Measurements from ENCODE around the gene STAT5A.
A peak's percentile ranks its signal among the peaks of the same experiment; 100 is the strongest.

Gene STAT5A

DNA sequence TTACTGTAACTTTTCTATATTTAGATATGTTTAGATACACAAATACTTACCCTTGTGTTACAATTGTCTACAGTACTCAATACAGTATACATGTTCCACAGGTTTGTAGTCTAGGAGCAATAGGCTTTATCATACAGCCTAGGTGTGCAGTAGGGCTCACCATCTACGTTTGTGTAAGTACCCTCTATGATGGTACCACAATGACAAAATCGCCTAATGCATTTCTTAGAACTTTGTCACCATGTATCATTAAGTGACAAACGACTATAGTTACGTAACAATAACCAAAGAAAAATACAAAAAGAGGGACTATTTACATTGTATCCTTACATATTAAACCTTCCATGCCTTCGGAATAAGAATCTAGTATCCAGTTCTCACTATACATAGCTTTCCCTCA is 20.1 kb upstream of the STAT5A start:
- DNase-seq (ENCODE audit: low read depth, low spot score), result no peak

DNA sequence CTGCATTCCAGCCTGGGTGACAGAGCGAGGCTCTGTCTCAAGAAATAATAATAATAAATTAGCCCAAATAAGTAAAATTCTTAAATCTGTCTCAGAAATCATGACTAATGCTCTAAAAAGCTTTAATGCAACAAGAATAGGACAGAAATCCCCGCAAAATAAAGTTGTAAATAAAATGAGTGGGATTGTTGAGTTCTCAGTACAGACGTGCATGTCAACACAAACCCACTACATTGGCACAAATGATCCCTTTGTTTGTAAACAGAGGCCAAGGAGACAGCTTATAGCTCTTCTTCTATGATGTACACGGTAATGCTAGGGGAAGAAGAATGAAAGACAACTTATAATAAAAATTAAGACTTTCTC is 18.1 kb upstream of the STAT5A start:
- DNase-seq (ENCODE audit: low read depth, low spot score), result no peak

- DNase-seq (ENCODE audit: low read depth, low spot score), result no peak
These were observed 17.7 kb upstream of the STAT5A start for GRCh38 chr17:42270596-42270995.

- no peak for DNase-seq (ENCODE audit: low read depth, low spot score)
These were observed 17.1 kb upstream of the STAT5A start for GRCh38 chr17:42271006-42271778.

- no peak for DNase-seq (ENCODE audit: low read depth, low spot score)
These were observed 16.6 kb upstream of the STAT5A start for GRCh38 chr17:42271779-42272035.

DNA sequence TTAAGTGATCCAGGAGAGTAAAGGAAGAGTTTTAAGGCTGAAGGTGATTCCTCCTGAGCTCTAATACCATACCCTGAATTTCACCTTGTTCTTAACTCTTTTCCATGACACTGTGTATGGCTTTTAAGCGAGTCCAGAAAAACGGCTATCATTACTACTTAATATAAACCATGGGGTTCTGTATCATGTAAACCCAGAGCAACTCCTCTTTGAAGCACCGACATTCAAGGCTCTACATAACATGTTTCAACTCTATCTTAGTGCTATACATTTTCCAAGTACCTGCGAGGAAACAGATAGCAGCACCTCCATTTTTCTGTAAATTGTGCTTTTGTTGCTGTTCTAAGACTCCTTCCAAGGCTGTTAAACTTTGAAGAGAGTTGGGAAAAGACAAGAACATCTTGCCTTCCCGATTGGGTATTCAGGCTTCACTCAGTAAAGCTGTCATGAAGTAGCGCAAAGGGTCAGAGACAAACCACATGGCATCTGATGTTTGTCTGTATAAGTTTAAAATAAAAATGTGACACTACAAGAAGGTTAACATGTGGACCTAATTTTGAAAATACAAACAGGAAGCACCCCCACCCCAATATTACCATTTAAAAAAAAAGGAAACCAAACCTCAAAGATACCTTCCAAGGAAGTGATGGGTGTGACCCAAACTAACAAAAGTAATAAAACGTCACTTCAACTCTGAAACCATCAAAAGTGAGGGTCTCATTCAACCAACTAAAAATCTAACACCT is 16.0 kb upstream of the STAT5A start:
- no peak for DNase-seq (ENCODE audit: low read depth, low spot score)

DNA sequence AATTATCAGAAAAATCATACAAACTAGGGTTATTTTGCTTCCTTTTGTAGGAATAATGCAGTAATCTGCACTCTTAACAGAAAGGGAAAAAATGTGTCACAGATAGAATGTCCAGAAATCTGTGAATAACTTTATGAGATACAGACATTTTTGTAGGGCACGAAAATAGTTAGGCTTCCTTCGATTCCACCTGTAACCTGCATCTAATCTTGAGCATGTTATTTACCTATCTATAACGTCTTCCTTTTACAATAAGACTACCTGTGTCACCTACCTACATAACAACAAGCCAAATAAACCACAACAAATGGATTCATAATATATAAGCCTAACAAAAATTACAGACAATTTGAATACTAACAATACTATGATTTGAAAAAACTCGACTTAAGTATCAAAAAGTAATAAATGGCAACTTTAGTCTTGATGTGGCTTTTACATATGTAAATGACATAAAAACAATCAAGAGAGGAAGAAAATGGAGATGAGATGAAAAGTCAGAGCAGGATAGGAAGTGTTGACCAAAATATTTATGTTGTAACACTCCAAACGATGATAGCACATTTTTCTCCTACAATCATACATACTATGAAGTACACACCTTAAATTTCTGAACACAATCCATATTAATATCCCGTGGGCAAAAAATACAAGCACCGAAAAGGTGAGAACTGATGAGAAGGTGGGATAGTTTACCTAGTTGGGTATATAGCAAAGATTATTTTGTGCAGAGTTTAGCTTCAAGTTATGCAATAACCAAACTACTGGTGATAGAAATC is 14.6 kb upstream of the STAT5A start:
- DNase-seq (ENCODE audit: low read depth, low spot score), result no peak

- no peak for DNase-seq (ENCODE audit: low read depth, low spot score)
These were observed 14.1 kb upstream of the STAT5A start for GRCh38 chr17:42274253-42274542.

- no peak for DNase-seq (ENCODE audit: low read depth, low spot score)
These were observed 13.3 kb upstream of the STAT5A start for GRCh38 chr17:42274812-42275526.

GRCh38 chr17:42275527-42276358 is 12.6 kb upstream of the STAT5A start:
- DNase-seq (ENCODE audit: low read depth, low spot score), result peak; percentile 73

DNA sequence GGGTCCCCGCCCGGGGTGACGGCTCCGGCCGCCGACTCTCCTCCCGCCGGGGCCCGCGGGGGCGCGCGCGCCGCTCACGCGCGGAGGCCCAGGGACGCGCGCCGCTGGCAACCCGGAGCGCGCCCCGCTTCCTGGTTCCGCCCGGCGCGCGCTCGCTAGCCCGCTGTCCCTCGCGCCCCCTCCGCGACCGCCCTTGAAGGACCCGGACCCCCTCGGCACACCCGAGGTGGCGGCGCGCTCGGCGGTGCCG is 12.0 kb upstream of the STAT5A start, which contains the start of gene STAT5B:
Gene STAT5B, minus strand, starts transcription at position 33 of the 250 bp plus-strand sequence. CDS start 44,264 bp downstream, outside the sequence.
- peak; percentile 90 for DNase-seq (ENCODE audit: low read depth, low spot score)

DNA sequence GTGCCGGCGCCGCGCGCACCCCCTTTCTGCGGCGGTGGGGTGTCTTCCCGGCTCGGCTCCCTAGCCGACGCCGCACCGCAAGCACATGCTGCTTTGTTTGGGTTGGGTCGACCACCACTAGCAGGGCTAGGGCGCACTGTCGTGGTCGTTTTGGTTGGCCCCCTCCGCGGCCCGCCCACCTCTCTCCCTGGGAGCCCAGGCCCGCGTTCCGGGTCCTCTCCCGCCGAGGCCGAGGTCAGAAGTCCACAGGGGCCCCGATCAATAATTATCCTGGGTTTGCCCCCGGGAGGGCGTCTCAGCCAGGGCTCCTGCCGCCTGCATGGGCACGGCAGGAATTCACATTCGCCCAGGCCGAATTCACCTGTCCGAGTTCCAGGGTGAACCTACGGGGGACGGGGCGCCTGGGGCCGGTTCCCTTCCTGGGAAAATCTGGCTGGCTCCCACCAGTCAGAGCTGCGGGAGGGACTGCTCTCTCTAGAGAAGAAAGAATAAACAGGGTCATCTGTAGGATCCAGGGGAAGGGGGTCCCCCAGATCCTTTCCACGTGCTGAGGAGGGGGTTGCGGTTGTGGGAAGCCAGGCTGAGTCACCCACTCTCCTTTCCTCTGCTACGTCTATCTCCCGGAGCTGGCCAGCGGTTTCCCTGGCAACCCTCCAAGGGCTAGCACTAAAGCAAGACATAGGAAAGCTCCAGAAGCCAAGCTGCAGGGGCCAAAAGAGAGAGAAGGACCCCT is 11.5 kb upstream of the STAT5A start:
- DNase-seq (ENCODE audit: low read depth, low spot score), result peak; percentile 92

DNA sequence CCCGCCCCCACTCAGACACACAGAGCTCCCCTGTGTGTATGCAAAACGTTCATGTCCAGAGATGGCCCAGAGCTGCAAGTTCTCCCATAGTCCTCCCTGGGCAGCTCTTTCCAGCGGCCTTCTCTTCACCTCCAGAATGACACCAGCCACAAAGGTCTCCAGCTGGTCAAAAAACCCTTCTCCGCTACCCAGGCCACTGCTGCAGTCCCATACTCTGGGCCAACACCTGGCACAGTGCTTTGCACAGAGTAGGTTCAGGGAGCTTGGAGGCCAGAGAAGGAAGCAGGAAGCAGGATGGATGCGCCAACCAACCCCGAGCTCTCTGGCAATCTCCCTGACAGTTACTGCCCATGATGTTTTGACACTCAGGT is 11.0 kb upstream of the STAT5A start:
- DNase-seq (ENCODE audit: low read depth, low spot score), result no peak

- DNase-seq (ENCODE audit: low read depth, low spot score), result no peak
These were observed 8.3 kb upstream of the STAT5A start for GRCh38 chr17:42279776-42280630.

DNA sequence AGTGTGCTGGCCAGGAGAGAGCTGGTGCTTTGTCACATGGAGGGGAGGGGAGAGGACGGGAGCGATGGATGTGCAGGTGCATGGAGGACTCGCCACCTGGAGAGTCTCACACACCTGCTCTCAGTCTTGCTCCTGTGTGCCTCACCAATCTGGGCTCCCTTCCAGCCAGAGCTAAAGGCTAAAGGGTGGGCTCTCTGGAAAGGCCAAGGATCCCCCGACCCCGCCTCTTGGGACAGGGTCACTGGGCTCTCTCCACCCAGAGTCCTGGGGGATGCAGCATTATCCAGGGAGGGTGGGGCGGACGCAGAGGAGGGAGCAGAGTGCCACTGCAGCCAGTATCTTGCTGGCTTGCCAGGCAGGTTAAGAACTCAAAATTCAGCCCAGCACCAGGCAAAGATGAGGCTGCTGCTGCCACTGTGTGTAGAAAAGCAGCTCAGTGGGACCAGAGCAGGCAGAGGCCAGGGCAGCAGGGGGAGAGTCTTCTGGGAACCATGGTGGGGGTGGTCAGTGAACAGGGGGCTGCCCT is 6.7 kb upstream of the STAT5A start:
- no peak for DNase-seq (ENCODE audit: low read depth, low spot score)

DNA sequence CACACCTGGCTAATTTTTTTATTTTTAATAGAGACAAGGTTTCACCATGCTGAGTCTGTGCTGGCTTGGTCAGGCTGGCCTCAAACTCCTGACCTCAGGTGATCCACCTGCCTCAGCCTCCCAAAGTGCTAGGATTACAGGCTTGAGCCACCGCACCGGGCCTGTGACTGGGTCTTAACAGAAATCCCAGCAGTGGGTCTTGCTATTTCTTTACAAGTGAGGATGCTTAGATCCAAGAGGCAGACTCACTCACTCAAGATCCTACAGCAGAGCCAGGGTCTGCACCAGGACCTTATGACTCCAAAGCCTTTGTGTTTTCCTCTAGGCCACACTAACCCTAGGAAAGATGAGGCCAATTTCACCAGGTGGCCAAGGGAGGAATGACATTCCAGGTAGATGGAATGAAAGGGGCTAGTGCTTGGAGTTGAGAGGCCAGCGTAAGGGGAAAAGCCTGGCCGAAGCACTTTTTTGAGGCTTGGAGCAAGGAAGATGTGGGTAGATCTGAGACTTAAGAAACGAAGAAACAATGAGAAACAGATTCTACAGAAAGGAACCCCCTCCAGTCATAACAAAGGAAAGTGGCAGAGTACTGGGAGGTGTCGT is 5.7 kb upstream of the STAT5A start:
- no peak for DNase-seq (ENCODE audit: low read depth, low spot score)

DNA sequence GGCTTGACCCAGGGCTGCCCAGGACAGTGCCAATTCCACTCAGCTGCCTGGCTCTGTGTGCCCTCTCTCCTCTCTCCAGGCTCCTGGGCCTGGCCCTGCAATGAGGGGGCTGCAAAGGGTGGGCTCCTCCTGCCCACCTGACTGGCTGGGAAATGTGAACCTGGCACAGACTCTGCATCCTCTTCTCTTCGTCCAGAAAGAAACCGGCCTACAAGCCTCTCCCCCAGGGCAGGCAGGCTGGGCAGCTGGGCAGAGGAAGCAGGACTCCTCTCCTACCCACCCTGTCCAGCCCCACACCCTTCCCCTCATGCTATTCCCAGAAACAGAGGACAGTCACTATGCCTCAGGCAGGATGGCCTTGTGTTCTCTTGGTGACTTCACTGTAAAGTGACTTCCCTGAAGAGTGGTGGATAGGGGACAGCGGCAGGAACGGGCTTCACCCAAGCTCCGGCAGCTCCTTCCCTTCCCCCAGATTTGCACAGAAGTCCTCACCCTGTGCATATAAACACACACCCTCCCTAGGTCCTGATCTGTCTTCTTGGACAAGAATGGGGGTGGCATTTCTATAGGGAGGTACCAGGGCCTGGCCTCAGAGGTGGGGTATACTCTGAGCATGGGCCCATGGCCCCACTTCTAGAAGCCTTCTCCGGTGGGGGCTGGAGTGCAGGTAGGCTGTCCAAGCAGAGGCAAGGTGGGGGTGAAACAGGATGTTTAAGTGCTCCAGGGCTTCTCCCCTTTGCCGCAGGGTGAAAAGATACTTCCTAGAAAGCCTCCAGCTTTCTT is 4.9 kb upstream of the STAT5A start:
- DNase-seq (ENCODE audit: low read depth, low spot score), result no peak

GRCh38 chr17:42284024-42284369 is 4.3 kb upstream of the STAT5A start:
- no peak for DNase-seq (ENCODE audit: low read depth, low spot score)

GRCh38 chr17:42284566-42284965 is 3.7 kb upstream of the STAT5A start:
- DNase-seq (ENCODE audit: low read depth, low spot score), result no peak
